HEK293 (cell line): ENCODE data around the gene LRRC8B.

ENCODE experiments used
- CTCF ChIA-PET: fragments of 350-600 bp; formaldehyde crosslinking; extraction: SDS; loops from one replicate; lab custom pipeline; 2021; ENCODE audit warnings: antibody characterized with exemption; lab: Yijun Ruan, JAX
- POLR2A ChIA-PET: fragments of 300-600 bp; formaldehyde crosslinking; extraction: SDS; loops from one replicate; lab custom pipeline; 2020; ENCODE audit warnings: antibody characterized with exemption, inconsistent platforms; lab: Yijun Ruan, JAX
- H3K27ac ChIP-seq: fragments of 200-500 bp; sonication (Bioruptor generic); 2 replicates; pipeline ENCODE4 v1.5.1; 2014; ENCODE audit warnings: low read depth, low read length, control low read depth, inconsistent platforms; ENCODE audit errors: extremely low read depth
- H3K36me3 ChIP-seq, 2 experiments: fragments of 200-500 bp in 1 of 2; sonication (Bioruptor generic) in 1 of 2; 1 replicate in 1 of 2; 2 replicates in 1 of 2; pipeline ENCODE4 v1.5.1; 2014 to 2017; ENCODE audit warnings: inconsistent platforms in 2 of 2, low read length in 2 of 2; ENCODE audit not compliant: control insufficient read depth in 2 of 2, insufficient read depth in 1 of 2
- H3K4me1 ChIP-seq: fragments of 200-500 bp; sonication (Bioruptor generic); 2 replicates; pipeline ENCODE4 v1.5.1; 2014; ENCODE audit warnings: mild to moderate bottlenecking, low read length, inconsistent platforms; ENCODE audit not compliant: control insufficient read depth, insufficient read depth
- H3K4me3 ChIP-seq: 2 replicates; pipeline ENCODE4 v1.5.1; 2011; ENCODE audit warnings: low read depth, mild to moderate bottlenecking, control low read depth, low read length, moderate library complexity
- H3K9me3 ChIP-seq: fragments of 200-500 bp; sonication (Bioruptor generic); 2 replicates; pipeline ENCODE4 v1.5.1; 2014; ENCODE audit warnings: low read depth, low read length, inconsistent platforms; ENCODE audit not compliant: control insufficient read depth, insufficient read depth
- ATF2 ChIP-seq: fragments of 450-650 bp; formaldehyde crosslinking; IDR thresholded peaks from 2 replicates; pipeline ENCODE4 v1.5.1; 2016; ENCODE audit warnings: missing biosample characterization, missing genetic modification characterization, low read depth
- HOXA7 ChIP-seq: sonication (generic); formaldehyde crosslinking; IDR thresholded peaks from 2 replicates; pipeline ENCODE4 v1.8.1; 2022; ENCODE audit warnings: missing genetic modification reagents, borderline replicate concordance
- RBAK ChIP-seq: fragments of 450-650 bp; formaldehyde crosslinking; IDR thresholded peaks from 2 replicates; pipeline ENCODE4 v1.5.1; 2016; ENCODE audit warnings: missing biosample characterization, missing genetic modification characterization
- SP2 ChIP-seq: fragments of 450-650 bp; formaldehyde crosslinking; IDR thresholded peaks from 2 replicates; pipeline ENCODE4 v1.5.1; 2016; ENCODE audit warnings: missing biosample characterization, missing genetic modification characterization
- SP7 ChIP-seq: fragments of 450-650 bp; formaldehyde crosslinking; IDR thresholded peaks from 2 replicates; pipeline ENCODE4 v1.5.1; 2016; ENCODE audit warnings: missing biosample characterization, missing genetic modification characterization
- ZBTB11 ChIP-seq: fragments of 450-650 bp; formaldehyde crosslinking; conservative IDR thresholded peaks from 2 replicates; pipeline ENCODE4 v1.5.1; 2016; ENCODE audit warnings: low read depth, missing biosample characterization, missing genetic modification characterization
- ZBTB26 ChIP-seq: fragments of 450-650 bp; formaldehyde crosslinking; optimal IDR thresholded peaks from 2 replicates; pipeline ENCODE3; 2016; ENCODE audit warnings: missing biosample characterization, mild to moderate bottlenecking, missing genetic modification characterization
- ZBTB48 ChIP-seq: fragments of 450-650 bp; formaldehyde crosslinking; IDR thresholded peaks from 2 replicates; pipeline ENCODE4 v1.5.1; 2016; ENCODE audit warnings: missing biosample characterization, missing genetic modification characterization
- ZFHX2 ChIP-seq: fragments of 450-650 bp; formaldehyde crosslinking; conservative IDR thresholded peaks from 2 replicates; pipeline ENCODE4 v1.5.1; 2016; ENCODE audit warnings: missing biosample characterization, missing genetic modification characterization
- ZNF10 ChIP-seq: fragments of 450-650 bp; formaldehyde crosslinking; IDR thresholded peaks from 2 replicates; pipeline ENCODE4 v1.5.1; 2017; ENCODE audit warnings: missing biosample characterization, missing genetic modification characterization
- ZNF132 ChIP-seq: fragments of 450-650 bp; formaldehyde crosslinking; IDR thresholded peaks from 2 replicates; pipeline ENCODE4 v1.5.1; 2017; ENCODE audit warnings: missing biosample characterization, missing genetic modification characterization, borderline replicate concordance
- ZNF157 ChIP-seq: fragments of 450-650 bp; formaldehyde crosslinking; IDR thresholded peaks from 2 replicates; pipeline ENCODE4 v1.5.1; 2016; ENCODE audit warnings: missing biosample characterization, missing genetic modification characterization
- ZNF174 ChIP-seq: fragments of 450-650 bp; formaldehyde crosslinking; IDR thresholded peaks from 2 replicates; pipeline ENCODE4 v1.5.0; 2017; ENCODE audit warnings: missing biosample characterization, mild to moderate bottlenecking, missing genetic modification characterization
- ZNF202 ChIP-seq: fragments of 450-650 bp; formaldehyde crosslinking; IDR thresholded peaks from 2 replicates; pipeline ENCODE4 v1.5.1; 2016; ENCODE audit warnings: missing biosample characterization, missing genetic modification characterization, borderline replicate concordance
- ZNF350 ChIP-seq: fragments of 450-650 bp; formaldehyde crosslinking; IDR thresholded peaks from 2 replicates; pipeline ENCODE4 v1.5.0; 2017; ENCODE audit warnings: missing biosample characterization, mild to moderate bottlenecking, missing genetic modification characterization
- ZNF354C ChIP-seq: fragments of 450-650 bp; formaldehyde crosslinking; IDR thresholded peaks from 2 replicates; pipeline ENCODE4 v1.5.1; 2016; ENCODE audit warnings: missing biosample characterization, missing genetic modification characterization, low read depth, borderline replicate concordance
- ZNF362 ChIP-seq: fragments of 450-650 bp; formaldehyde crosslinking; IDR thresholded peaks from 2 replicates; pipeline ENCODE4 v1.5.1; 2016; ENCODE audit warnings: missing biosample characterization, missing genetic modification characterization
- ZNF391 ChIP-seq: fragments of 450-650 bp; formaldehyde crosslinking; IDR thresholded peaks from 2 replicates; pipeline ENCODE4 v1.5.1; 2016; ENCODE audit warnings: low read depth, missing biosample characterization, missing genetic modification characterization, borderline replicate concordance
- ZNF433 ChIP-seq: fragments of 450-650 bp; formaldehyde crosslinking; IDR thresholded peaks from 2 replicates; pipeline ENCODE4 v1.5.1; 2016; ENCODE audit warnings: missing biosample characterization, missing genetic modification characterization, low read depth
- ZNF530 ChIP-seq: fragments of 450-650 bp; formaldehyde crosslinking; IDR thresholded peaks from 2 replicates; pipeline ENCODE4 v1.5.1; 2016; ENCODE audit warnings: low read depth, missing biosample characterization, missing genetic modification characterization
- ZNF596 ChIP-seq: fragments of 450-650 bp; IDR thresholded peaks from 2 replicates; pipeline ENCODE4 v1.5.0; 2018; ENCODE audit warnings: missing biosample characterization, mild to moderate bottlenecking, missing genetic modification characterization, moderate library complexity
- ZNF692 ChIP-seq: fragments of 450-650 bp; formaldehyde crosslinking; IDR thresholded peaks from 2 replicates; pipeline ENCODE4 v1.5.1; 2016; ENCODE audit warnings: missing biosample characterization, missing genetic modification characterization
- ZNF792 ChIP-seq: fragments of 450-650 bp; formaldehyde crosslinking; IDR thresholded peaks from 2 replicates; pipeline ENCODE4 v1.5.1; 2016; ENCODE audit warnings: missing biosample characterization, missing genetic modification characterization
- ZSCAN4 ChIP-seq: fragments of 450-650 bp; formaldehyde crosslinking; IDR thresholded peaks from 2 replicates; pipeline ENCODE4 v1.5.1; 2017; ENCODE audit warnings: missing biosample characterization, missing genetic modification characterization

Gene LRRC8B

GRCh38 chr1:89528382-89528780, 3.8 kb downstream of the LRRC8B start:
- POLR2A ChIA-PET, result no interaction called here
- Histone ChIP-seq H3K9me3 (no peaks in the 10 kb centered on the region), H3K36me3 (peaks cover 0 to 3% of the 10 kb centered on the region in 2 experiments; a peak in 1 of 3 replicates)
- TF ChIP-seq ZNF202 (tag by site-specific recombination) (no peak), ZNF692 (no peak), ZNF792 (no peak), ZBTB48 (no peak), ZNF354C (no peak), ZSCAN4 (no peak), ZNF530 (tag by site-specific recombination) (no peak), ZNF10 (tag by site-specific recombination) (no peak), ZNF362 (no peak), ZNF596 (no peak), ZNF157 (tag by site-specific recombination) (no peak), ZFHX2 (no peak), ZNF174 (no peak), SP7 (no peak), HOXA7 (CRISPR knock-in tag) (no peak), ZNF350 (no peak)
- TF ChIP-seq, all 188 proteins: peak for 0
- CTCF ChIA-PET, result no interaction called here
- Histone ChIP-seq H3K27ac (no peak overlapping the region), H3K4me3 (no peak overlapping the region), H3K4me1 (no peaks in the 10 kb centered on the region)

GRCh38 chr1:89529196-89529595, 4.6 kb downstream of the LRRC8B start:
- ChIA-PET POLR2A (no interaction called here), CTCF (interaction anchor here (0.7 kb wide), 1 partner anchor 70 kb away, joined by 3 read pairs; no protein-coding TSS in a partner anchor)
- no peak overlapping the region for H3K27ac ChIP-seq
- no peak overlapping the region for H3K4me3 ChIP-seq
- peaks cover 0 to 3% of the 10 kb centered on the region in 2 experiments; a peak in 1 of 3 replicates for H3K36me3 ChIP-seq
- H3K4me1 ChIP-seq, result no peaks in the 10 kb centered on the region
- H3K9me3 ChIP-seq, result no peaks in the 10 kb centered on the region
- TF ChIP-seq ZBTB11 (no peak), ZNF132 (no peak), ZNF391 (no peak), ATF2 (tag by site-specific recombination) (no peak), SP2 (tag by site-specific recombination) (no peak), RBAK (no peak), ZBTB26 (tag by site-specific recombination) (no peak), ZNF433 (no peak)
